Tibial nerve (tissue), 4 donors: ENCODE measurements around the gene MAP3K4. TPM values are rescaled to one million over a fixed set of nuclear protein-coding genes. Genes with fewer than 3 reads are reported as not detected.

Experiments
- DNase-seq, 2 donors: peaks; one replicate each; pipeline ENCODE4 v3.0.0-alpha.2; 2019; ENCODE audit warnings: low spot score in 2 of 2
- H3K27ac ChIP-seq, 4 donors: fragments of 200-600 bp; sonication (generic) in 3 of 4; one replicate each; pipeline ENCODE4 v1.5.1; 2017 to 2019; ENCODE audit warnings: mild to moderate bottlenecking in 1 of 4
- H3K27me3 ChIP-seq, 2 donors: fragments of 200-600 bp; sonication (generic) in 1 of 2; one replicate each; pipeline versions ENCODE4 v1.5.1 to v1.6.0; 2017 to 2019
- H3K36me3 ChIP-seq, 3 donors: fragments of 200-600 bp; sonication (generic); one replicate each; pipeline ENCODE4 v1.5.1; 2018 to 2019
- H3K4me1 ChIP-seq, 4 donors: fragments of 200-600 bp; sonication (generic) in 3 of 4; one replicate each; pipeline ENCODE4 v1.5.1; 2017 to 2019
- H3K4me3 ChIP-seq, 4 donors: fragments of 200-600 bp; sonication (generic) in 3 of 4; one replicate each; pipeline ENCODE4 v1.5.1; 2017 to 2019; ENCODE audit warnings: mild to moderate bottlenecking in 1 of 4, moderate library complexity in 1 of 4
- H3K9me3 ChIP-seq, 4 donors: fragments of 200-600 bp; sonication (generic) in 3 of 4; one replicate each; pipeline ENCODE4 v1.5.1; 2017 to 2019
- CTCF ChIP-seq, 5 experiments: fragments of 200-600 bp in 3 of 5; fragments of 450-650 bp in 2 of 5; sonication (generic) in 3 of 5; IDR thresholded peaks; one replicate each; pipeline ENCODE4 v1.5.1; 2016 to 2019; ENCODE audit warnings: antibody characterized with exemption in 5 of 5, mild to moderate bottlenecking in 3 of 5, moderate library complexity in 2 of 5
- EP300 ChIP-seq, 2 donors: sonication (generic); formaldehyde crosslinking; IDR thresholded peaks; one replicate each; pipeline ENCODE4 v1.6.1; 2017; ENCODE audit warnings: antibody characterized with exemption in 2 of 2, mild to moderate bottlenecking in 1 of 2
- POLR2A ChIP-seq, 2 donors: fragments of 450-650 bp; IDR thresholded peaks; one replicate each; pipeline ENCODE4 v1.6.1; 2017; ENCODE audit warnings: antibody characterized with exemption in 2 of 2, mild to moderate bottlenecking in 2 of 2, moderate library complexity in 2 of 2
- WGBS, 2 donors: methylation state at CpG; one replicate each; pipeline ENCODE4 v1.1.5; 2018; 5-methylcytosine and 5-hydroxymethylcytosine counted together
- total RNA-seq, 4 donors: library from RNA; depleted of rRNA; stranded (reverse); fragments of >200 nt; gene quantifications; one replicate each; pipeline ENCODE4 v1.1.0, GENCODE V29; 2016

Gene MAP3K4
- total RNA-seq, 4 donors from 2014 or later, result 42.9 to 63.0 (median 56.0) TPM

GRCh38 chr6:161130967-161131766, 139.6 kb downstream of the MAP3K4 start:
- H3K4me3 ChIP-seq, result no peak overlapping the region
- WGBS, 2 donors, result 98 to 99% methylated on average over 3 of the region's 3 CpGs
- no peaks in the 10 kb centered on the region for H3K27me3 ChIP-seq
- peaks cover 0 to 92% (median 0%) of the 10 kb centered on the region in 3 donors for H3K36me3 ChIP-seq
- no peak overlapping the region for H3K27ac ChIP-seq
- TF ChIP-seq POLR2A (IDR thresholded peaks at IDR 0.05), result no peak
- TF ChIP-seq EP300 (IDR thresholded peaks at IDR 0.05), result no peak
- no peak for TF ChIP-seq CTCF (IDR thresholded peaks at IDR 0.05)
- H3K4me1 ChIP-seq, result peaks cover 0 to 7% (median 0%) of the 10 kb centered on the region in 4 donors
- peaks cover 0 to 3% (median 0%) of the 10 kb centered on the region in 4 donors for H3K9me3 ChIP-seq
- DNase-seq, result no peak

GRCh38 chr6:161132384-161132783, 140.8 kb downstream of the MAP3K4 start:
- peaks cover 0 to 92% (median 0%) of the 10 kb centered on the region in 3 donors for H3K36me3 ChIP-seq
- TF ChIP-seq EP300 (IDR thresholded peaks at IDR 0.05) (no peak), CTCF (IDR thresholded peaks at IDR 0.05) (no peak), POLR2A (IDR thresholded peaks at IDR 0.05) (no peak)
- H3K4me1 ChIP-seq, result peaks cover 0 to 7% (median 0%) of the 10 kb centered on the region in 4 donors
- H3K27ac ChIP-seq, result no peak overlapping the region
- WGBS, 2 donors, result 93 to 98% methylated on average over 11 of the region's 11 CpGs
- no peaks in the 10 kb centered on the region for H3K9me3 ChIP-seq
- no peak overlapping the region for H3K4me3 ChIP-seq
- no peak for DNase-seq
- no peaks in the 10 kb centered on the region for H3K27me3 ChIP-seq

GRCh38 chr6:161133963-161134362, 142.4 kb downstream of the MAP3K4 start:
- DNase-seq, result no peak
- no peak overlapping the region for H3K27ac ChIP-seq
- H3K4me3 ChIP-seq, result no peak overlapping the region
- 70 to 71% methylated on average over 9 of the region's 9 CpGs for WGBS, 2 donors
- TF ChIP-seq CTCF (IDR thresholded peaks at IDR 0.05) (no peak), POLR2A (IDR thresholded peaks at IDR 0.05) (no peak), EP300 (IDR thresholded peaks at IDR 0.05) (no peak)
- H3K9me3 ChIP-seq, result no peaks in the 10 kb centered on the region
- no peaks in the 10 kb centered on the region for H3K27me3 ChIP-seq
- peaks cover 0 to 7% (median 0%) of the 10 kb centered on the region in 4 donors for H3K4me1 ChIP-seq
- H3K36me3 ChIP-seq, result peaks cover 0 to 92% (median 0%) of the 10 kb centered on the region in 3 donors

- 90 to 91% methylated on average over 17 of the region's 17 CpGs for WGBS, 2 donors
Observed at GRCh38 chr6:161134550-161135298, 143.2 kb downstream of the MAP3K4 start.

GRCh38 chr6:161135695-161136591, 144.4 kb downstream of the MAP3K4 start:
- 74 to 76% methylated on average over 23 of the region's 23 CpGs for WGBS, 2 donors
- H3K9me3 ChIP-seq, result no peaks in the 10 kb centered on the region
- H3K27me3 ChIP-seq, result no peaks in the 10 kb centered on the region
- no peak overlapping the region for H3K27ac ChIP-seq
- TF ChIP-seq POLR2A (IDR thresholded peaks at IDR 0.05) (no peak), CTCF (IDR thresholded peaks at IDR 0.05) (no peak), EP300 (IDR thresholded peaks at IDR 0.05) (no peak)
- H3K4me1 ChIP-seq, result peaks cover 0 to 7% (median 0%) of the 10 kb centered on the region in 4 donors
- H3K4me3 ChIP-seq, result no peak overlapping the region
- no peak for DNase-seq
- peaks cover 0 to 82% (median 0%) of the 10 kb centered on the region in 3 donors for H3K36me3 ChIP-seq

More at GRCh38 chr6:161134550-161135298, 143.2 kb downstream of the MAP3K4 start:
- no peak overlapping the region for H3K27ac ChIP-seq
- H3K4me1 ChIP-seq, result peaks cover 0 to 7% (median 0%) of the 10 kb centered on the region in 4 donors
- no peaks in the 10 kb centered on the region for H3K27me3 ChIP-seq
- no peak overlapping the region for H3K4me3 ChIP-seq
- no peak for DNase-seq
- H3K9me3 ChIP-seq, result no peaks in the 10 kb centered on the region
- H3K36me3 ChIP-seq, result peaks cover 0 to 92% (median 0%) of the 10 kb centered on the region in 3 donors
- no peak for TF ChIP-seq POLR2A (IDR thresholded peaks at IDR 0.05)
